Suprapubic skin (tissue), 4 donors: ENCODE measurements around the gene TTC22. TPM values are rescaled to one million over a fixed set of nuclear protein-coding genes. Genes with fewer than 3 reads are reported as not detected.

ENCODE experiments used
- DNase-seq, 2 donors: peaks; one replicate each; pipeline ENCODE4 v3.0.0-alpha.2; 2019; ENCODE audit warnings: low spot score in 2 of 2
- H3K27ac ChIP-seq: fragments of 200-600 bp; sonication (generic); one replicate; pipeline ENCODE4 v1.5.1; 2019
- H3K27me3 ChIP-seq: fragments of 200-600 bp; sonication (generic); one replicate; pipeline ENCODE4 v1.5.1; 2019
- H3K36me3 ChIP-seq: fragments of 200-600 bp; sonication (generic); one replicate; pipeline ENCODE4 v1.5.1; 2019
- H3K4me1 ChIP-seq: fragments of 200-600 bp; sonication (generic); one replicate; pipeline ENCODE4 v1.5.1; 2019
- H3K4me3 ChIP-seq: fragments of 200-600 bp; sonication (generic); one replicate; pipeline ENCODE4 v1.5.1; 2019; ENCODE audit warnings: mild to moderate bottlenecking
- H3K9me3 ChIP-seq: fragments of 200-600 bp; sonication (generic); one replicate; pipeline ENCODE4 v1.5.1; 2019
- EP300 ChIP-seq: sonication (generic); formaldehyde crosslinking; IDR thresholded peaks from one replicate; pipeline ENCODE4 v1.6.1; 2017; ENCODE audit warnings: antibody characterized with exemption
- POLR2A ChIP-seq, 2 donors: fragments of 450-650 bp; IDR thresholded peaks; one replicate each; pipeline ENCODE4 v1.6.1; 2017; ENCODE audit warnings: antibody characterized with exemption in 2 of 2, mild to moderate bottlenecking in 2 of 2, moderate library complexity in 2 of 2
- POLR2AphosphoS5 ChIP-seq, 3 donors: sonication (generic); formaldehyde crosslinking; IDR thresholded peaks; one replicate each; pipeline ENCODE4 v1.6.1; 2017; ENCODE audit warnings: antibody characterized with exemption in 3 of 3
- WGBS: methylation state at CpG from one replicate; pipeline ENCODE4 v1.1.5; 2018; 5-methylcytosine and 5-hydroxymethylcytosine counted together
- total RNA-seq, 4 donors: library from RNA; depleted of rRNA; stranded (reverse); fragments of >200 nt; gene quantifications; one replicate each; pipeline ENCODE4 v1.1.0, GENCODE V29; 2016
- TF ChIP-seq, protein P1 (sequence below), 2 donors: fragments of 200-600 bp in 1 of 2; fragments of 450-650 bp in 1 of 2; sonication (generic) in 1 of 2; IDR thresholded peaks; one replicate each; pipeline ENCODE4 v1.5.1; 2016 to 2019; ENCODE audit warnings: antibody characterized with exemption in 2 of 2, mild to moderate bottlenecking in 1 of 2, moderate library complexity in 1 of 2

Gene TTC22
- total RNA-seq, 4 donors from 2014 or later: 37.4 to 64.0 (median 58.0) TPM

DNA sequence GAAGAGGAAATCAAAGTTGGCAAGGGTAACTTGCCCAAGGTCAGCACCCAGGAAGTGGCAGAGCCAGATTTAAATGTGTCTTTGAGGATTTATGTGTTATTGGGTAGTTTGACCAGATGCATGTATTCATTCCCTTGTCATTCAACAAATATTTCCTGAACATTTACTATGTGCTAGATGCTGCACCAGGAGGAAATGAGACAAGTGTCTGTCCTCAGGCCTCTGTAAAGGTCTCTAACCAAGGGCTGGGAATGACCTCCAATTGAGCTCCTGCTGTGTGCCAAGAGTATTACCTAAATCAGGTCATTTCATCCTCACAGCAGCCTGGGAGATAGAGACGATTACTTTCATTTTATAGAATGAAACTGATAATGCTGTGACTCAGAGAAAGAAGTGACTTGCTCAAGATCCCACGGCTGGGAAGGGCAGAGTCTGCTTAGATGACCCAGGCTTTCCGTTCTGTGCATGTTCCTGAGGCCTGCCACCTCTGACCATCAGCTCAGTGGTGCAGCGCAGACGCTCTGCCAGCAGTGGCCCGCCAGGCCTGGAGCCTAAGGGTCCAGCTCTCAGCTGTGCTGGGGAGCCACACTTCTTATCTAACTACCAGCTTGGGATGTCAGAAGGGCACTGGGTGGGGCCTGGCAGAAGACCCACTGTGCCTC, 3.5 kb upstream of the TTC22 start:
- DNase-seq: peak; percentile 26 to 40
- no peak for TF ChIP-seq POLR2A (IDR thresholded peaks at IDR 0.05)
- TF ChIP-seq, protein P1, sequence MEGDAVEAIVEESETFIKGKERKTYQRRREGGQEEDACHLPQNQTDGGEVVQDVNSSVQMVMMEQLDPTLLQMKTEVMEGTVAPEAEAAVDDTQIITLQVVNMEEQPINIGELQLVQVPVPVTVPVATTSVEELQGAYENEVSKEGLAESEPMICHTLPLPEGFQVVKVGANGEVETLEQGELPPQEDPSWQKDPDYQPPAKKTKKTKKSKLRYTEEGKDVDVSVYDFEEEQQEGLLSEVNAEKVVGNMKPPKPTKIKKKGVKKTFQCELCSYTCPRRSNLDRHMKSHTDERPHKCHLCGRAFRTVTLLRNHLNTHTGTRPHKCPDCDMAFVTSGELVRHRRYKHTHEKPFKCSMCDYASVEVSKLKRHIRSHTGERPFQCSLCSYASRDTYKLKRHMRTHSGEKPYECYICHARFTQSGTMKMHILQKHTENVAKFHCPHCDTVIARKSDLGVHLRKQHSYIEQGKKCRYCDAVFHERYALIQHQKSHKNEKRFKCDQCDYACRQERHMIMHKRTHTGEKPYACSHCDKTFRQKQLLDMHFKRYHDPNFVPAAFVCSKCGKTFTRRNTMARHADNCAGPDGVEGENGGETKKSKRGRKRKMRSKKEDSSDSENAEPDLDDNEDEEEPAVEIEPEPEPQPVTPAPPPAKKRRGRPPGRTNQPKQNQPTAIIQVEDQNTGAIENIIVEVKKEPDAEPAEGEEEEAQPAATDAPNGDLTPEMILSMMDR (IDR thresholded peaks at IDR 0.05): no peak
- no peak for TF ChIP-seq EP300
- TF ChIP-seq POLR2AphosphoS5 (IDR thresholded peaks at IDR 0.05): no peak
- Histone ChIP-seq H3K4me3 (no peak overlapping the region), H3K9me3 (no peaks in the 10 kb centered on the region), H3K27me3 (peaks cover 16% of the 10 kb centered on the region), H3K36me3 (no peaks in the 10 kb centered on the region), H3K4me1 (peaks cover 27% of the 10 kb centered on the region), H3K27ac (no peak overlapping the region)
- 53% methylated on average over 5 of the region's 6 CpGs for WGBS

DNA sequence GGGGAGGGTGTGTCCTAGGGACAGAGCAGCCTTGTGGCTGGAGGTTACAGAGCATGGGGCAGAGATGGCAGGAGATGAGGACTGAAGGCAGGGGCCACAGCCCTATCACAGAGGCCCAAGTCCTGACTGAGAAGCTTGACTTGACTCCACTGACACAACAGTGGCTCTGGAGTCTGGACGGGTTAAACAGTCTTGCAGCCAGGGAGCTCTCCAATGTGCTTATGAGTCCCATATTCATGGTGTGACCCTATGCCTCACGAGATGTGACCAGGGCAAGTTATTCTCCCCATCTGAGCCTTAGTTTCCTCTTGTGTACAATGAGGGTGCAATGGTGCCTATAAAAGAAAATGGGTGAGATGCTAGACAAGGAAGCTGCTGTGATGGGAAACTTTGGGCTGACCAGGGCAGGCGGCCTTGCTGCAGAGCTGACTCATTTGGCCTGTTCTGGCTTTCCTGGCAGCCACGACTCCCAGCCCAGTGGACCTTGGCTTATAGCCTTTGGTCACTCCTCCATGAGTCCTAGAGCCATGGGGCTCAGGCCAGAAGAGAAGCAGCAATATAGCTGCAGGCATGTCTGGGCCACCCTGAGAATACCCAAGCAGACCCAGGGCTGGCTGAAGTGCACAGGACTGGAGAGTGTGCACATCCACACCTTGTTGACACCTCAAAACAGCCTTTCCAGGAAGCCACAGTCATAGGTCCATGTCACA, 2.8 kb upstream of the TTC22 start:
- H3K9me3 ChIP-seq: no peaks in the 10 kb centered on the region
- peak; percentile 39 to 55 for DNase-seq
- H3K27me3 ChIP-seq: peaks cover 16% of the 10 kb centered on the region
- no peak for TF ChIP-seq EP300
- TF ChIP-seq, protein P1 (IDR thresholded peaks at IDR 0.05): no peak
- no peak for TF ChIP-seq POLR2AphosphoS5 (IDR thresholded peaks at IDR 0.05)
- no peak for TF ChIP-seq POLR2A (IDR thresholded peaks at IDR 0.05)
- no peak overlapping the region for H3K4me3 ChIP-seq
- no peak overlapping the region for H3K27ac ChIP-seq
- H3K4me1 ChIP-seq: peaks cover 33% of the 10 kb centered on the region
- 44% methylated on average over 4 of the region's 4 CpGs for WGBS
- H3K36me3 ChIP-seq: no peaks in the 10 kb centered on the region

DNA sequence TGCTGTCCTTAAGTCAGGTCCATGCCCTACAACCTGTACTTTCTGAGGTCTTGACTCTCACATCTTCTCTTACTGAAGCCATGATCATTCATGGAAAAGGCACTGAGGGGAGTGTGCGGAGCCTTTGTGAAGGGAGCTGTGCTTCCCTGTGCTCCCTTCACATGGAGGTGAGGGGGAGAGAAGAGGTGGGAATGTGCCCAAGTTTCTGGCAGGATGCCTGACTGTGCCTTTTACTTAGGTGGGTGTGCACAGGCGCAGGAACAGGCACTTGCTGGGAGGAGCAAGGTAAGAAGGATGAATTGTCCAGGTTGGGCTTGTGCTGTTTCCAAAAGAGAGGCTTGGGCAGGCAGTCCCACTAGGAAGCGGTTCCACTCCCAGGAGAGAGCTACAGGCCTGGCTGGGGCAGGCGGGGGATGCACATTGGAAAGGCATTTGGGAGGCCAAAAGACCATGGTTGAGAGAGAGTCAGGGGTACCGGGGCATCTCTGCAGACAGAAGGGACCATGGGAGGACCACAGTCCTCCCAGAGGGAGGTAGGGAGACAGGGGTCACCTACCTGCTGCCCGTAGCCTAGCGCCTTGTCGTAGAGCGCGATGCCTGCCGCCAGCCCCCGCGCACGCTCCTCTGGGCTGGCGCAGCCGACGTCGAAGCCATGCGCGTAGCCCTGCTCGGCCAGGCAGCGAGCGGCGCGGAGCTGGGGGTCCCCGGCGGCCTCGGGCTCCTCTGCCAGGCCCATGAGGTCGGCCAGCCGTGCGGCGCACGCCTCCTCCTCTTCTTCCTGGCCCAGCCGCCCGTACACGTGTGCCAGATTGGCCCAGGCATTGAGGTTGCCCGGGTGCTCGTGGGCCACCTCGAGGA, 853 bp downstream of the TTC22 start:
- WGBS: 91% methylated on average over 5 of the region's 39 CpGs

DNA sequence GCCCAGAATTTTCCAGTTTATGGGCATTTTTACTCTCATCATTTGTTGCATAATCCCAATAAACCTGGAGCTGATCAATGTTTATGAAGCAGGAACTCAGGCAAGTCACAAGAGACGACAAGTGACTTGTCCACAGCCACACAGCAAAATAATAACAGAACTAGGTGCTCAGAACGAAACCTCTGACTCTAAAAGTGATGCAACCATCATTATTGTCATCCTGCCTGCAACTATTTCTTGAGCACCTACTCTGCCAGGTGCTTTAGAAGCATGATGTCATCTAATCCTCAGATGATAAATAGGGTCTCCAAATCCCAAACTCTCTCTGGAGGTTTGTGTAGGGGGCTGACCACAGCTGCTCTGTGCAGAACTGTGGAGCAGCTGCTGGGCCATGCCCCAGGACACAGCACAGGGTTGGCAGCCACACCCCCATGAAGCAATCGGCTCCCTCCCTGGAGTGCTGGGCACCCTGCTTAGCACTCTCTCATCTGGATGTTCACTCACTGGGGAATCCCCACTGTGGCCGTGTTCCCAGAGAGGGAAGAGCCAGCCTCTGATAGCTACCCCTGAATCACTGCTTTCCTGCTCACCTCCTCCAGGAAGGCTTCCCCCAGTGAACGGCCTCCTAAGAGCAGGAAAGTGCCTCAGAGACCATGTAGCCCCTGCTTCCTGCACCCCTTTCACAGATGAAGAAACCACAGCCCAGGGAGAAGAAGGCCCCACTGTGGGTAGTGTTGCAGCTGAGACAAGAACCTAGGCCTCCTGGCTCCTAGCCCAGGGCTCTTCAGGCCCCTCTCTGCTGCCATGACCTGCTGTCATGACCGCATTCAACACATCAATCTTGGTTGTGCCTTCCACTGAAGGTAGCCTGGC, 2.1 kb downstream of the TTC22 start:
- H3K4me1 ChIP-seq: peaks cover 58% of the 10 kb centered on the region
- TF ChIP-seq EP300 (no peak), POLR2A (IDR thresholded peaks at IDR 0.05) (no peak), POLR2AphosphoS5 (IDR thresholded peaks at IDR 0.05) (no peak)
- TF ChIP-seq, protein P1 (IDR thresholded peaks at IDR 0.05): no peak

More for the DNA sequence above, 853 bp downstream of the TTC22 start:
- DNase-seq: peak in 1 of 2 donors; percentile 53
- H3K36me3 ChIP-seq: no peaks in the 10 kb centered on the region
- peak overlapping the region; percentile 70 for H3K27ac ChIP-seq
- peaks cover 16% of the 10 kb centered on the region for H3K27me3 ChIP-seq
- peak overlapping the region; percentile 53 for H3K4me3 ChIP-seq
- no peaks in the 10 kb centered on the region for H3K9me3 ChIP-seq
- H3K4me1 ChIP-seq: peaks cover 46% of the 10 kb centered on the region
- TF ChIP-seq EP300: no peak
- no peak for TF ChIP-seq POLR2A (IDR thresholded peaks at IDR 0.05)

DNA sequence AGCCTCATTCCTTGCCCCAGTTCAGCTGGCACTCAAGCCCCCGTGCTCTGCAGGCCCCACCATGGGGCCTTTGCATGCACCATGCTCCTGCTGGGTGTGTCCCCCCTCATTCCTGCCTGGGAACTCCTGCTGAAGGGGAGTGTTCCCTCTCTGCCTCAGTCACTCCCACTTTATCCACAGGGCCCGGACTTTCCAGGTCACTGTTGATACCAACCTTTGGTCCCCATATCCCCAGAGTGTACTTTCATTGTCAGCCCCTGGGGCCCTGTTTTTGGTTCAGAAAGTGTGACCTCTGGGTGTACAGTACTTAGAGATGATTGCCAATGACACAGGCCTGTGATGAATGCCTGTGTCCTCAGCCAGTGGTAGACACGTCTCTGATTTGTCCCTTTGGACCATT, 2.9 kb downstream of the TTC22 start:
- peak in 1 of 2 donors; percentile 46 for DNase-seq
- Histone ChIP-seq H3K4me1 (peaks cover 60% of the 10 kb centered on the region), H3K27me3 (peaks cover 16% of the 10 kb centered on the region), H3K4me3 (no peak overlapping the region), H3K36me3 (no peaks in the 10 kb centered on the region), H3K27ac (no peak overlapping the region), H3K9me3 (no peaks in the 10 kb centered on the region)
- 64% methylated on average over 3 of the region's 3 CpGs for WGBS
- no peak for TF ChIP-seq EP300
- TF ChIP-seq, protein P1 (IDR thresholded peaks at IDR 0.05): no peak
- TF ChIP-seq POLR2AphosphoS5 (IDR thresholded peaks at IDR 0.05): no peak
- TF ChIP-seq POLR2A (IDR thresholded peaks at IDR 0.05): no peak

More for the DNA sequence above, 2.1 kb downstream of the TTC22 start:
- 51% methylated on average over 4 of the region's 6 CpGs for WGBS
- no peaks in the 10 kb centered on the region for H3K9me3 ChIP-seq
- no peak overlapping the region for H3K27ac ChIP-seq
- peaks cover 16% of the 10 kb centered on the region for H3K27me3 ChIP-seq
- peak in 1 of 2 donors; percentile 43 for DNase-seq
- peak overlapping the region; percentile 53 for H3K4me3 ChIP-seq
- no peaks in the 10 kb centered on the region for H3K36me3 ChIP-seq
